ENCODE results near the gene GET4. TPM values are rescaled to one million over a fixed set of nuclear protein-coding genes. Genes with fewer than 3 reads are reported as not detected.

The GET4 gene
- total and polyA plus RNA-seq, 10 of the 15 experiments (the other 5 are each of a cell fraction or from before 2014, with no cell fraction given) = 0.66 to 73.8 (median 34.0) TPM

- no peak for ATAC-seq
- H3K79me2 ChIP-seq (ENCODE audit: control insufficient read depth, insufficient read depth, low read length) = peaks cover 11% of the 10 kb centered on the region
- ChIA-PET POLR2A (interaction anchor here (0.6 kb wide), 1 partner anchor 236 kb away, joined by 3 read pairs; no protein-coding TSS in a partner anchor), SMC1A (ENCODE audit: uncharacterized antibody, unreplicated experiment) (interaction anchor here (5.3 kb wide), 1 partner anchor 16 kb away, joined by 25 read pairs; no protein-coding TSS in a partner anchor), CTCF (no interaction called here), RAD21 (ENCODE audit: unreplicated experiment) (interaction anchor here (1.3 kb wide), 1 partner anchor 26 kb away, joined by 3 read pairs; no protein-coding TSS in a partner anchor)
- H3K4me3 ChIP-seq = no peak overlapping the region
- WGBS (ENCODE audit: insufficient coverage, insufficient replicate concordance, low lambda C conversion rate, missing lambda C conversion rate) = 74% methylated on average over 40 of the region's 47 CpGs
- H3K27me3 ChIP-seq (replicated peaks in 1 of 2; ENCODE audit: control insufficient read depth in 2 of 2, insufficient read depth in 2 of 2, low read length in 1 of 2) = no peaks in the 10 kb centered on the region
- H4K20me1 ChIP-seq (ENCODE audit: control insufficient read depth, insufficient read depth) = no peaks in the 10 kb centered on the region
- no peak for DNase-seq (ENCODE audit: low read depth, low spot score)
- no peak overlapping the region for H3K4me2 ChIP-seq (ENCODE audit: control insufficient read depth, insufficient read depth)
- H3K4me1 ChIP-seq (ENCODE audit: control insufficient read depth, insufficient read depth, low read length) = peaks cover 63% of the 10 kb centered on the region
- no TSS peak for BruUV-seq (replicated peaks)
- no peak overlapping the region for H2AFZ ChIP-seq (ENCODE audit: control insufficient read depth, low read depth, low read length)
- no peak overlapping the region for H3K9ac ChIP-seq (ENCODE audit: control insufficient read depth, insufficient read depth, low read length)
- no peak overlapping the region for H3K27ac ChIP-seq (ENCODE audit: control insufficient read depth, insufficient read depth)
- intact Hi-C loops (cut with micrococcal nuclease; ENCODE audit: unreplicated experiment) (no loop called here), in situ Hi-C loops (cut with MboI) (no loop called here)
- no peaks in the 10 kb centered on the region; the same call in 2 of the 3 replicates for H3K9me3 ChIP-seq (replicated peaks; ENCODE audit: control insufficient read depth, insufficient read depth, low read length)
- H3K36me3 ChIP-seq (ENCODE audit: control insufficient read depth in 2 of 2, insufficient read depth in 2 of 2, low read length in 1 of 2) = peaks cover 0 to 3% of the 10 kb centered on the region in 2 experiments; a peak in 2 of 4 replicates
- FAIRE-seq = no peak
- TF ChIP-seq WRNIP1 (IDR thresholded peaks at IDR 0.05; ENCODE audit: borderline replicate concordance, low read depth, low read length) (no peak), MEF2B (IDR thresholded peaks at IDR 0.05; ENCODE audit: partially characterized antibody, poor library complexity, severe bottlenecking) (peak; percentile 42), FOS (IDR thresholded peaks at IDR 0.05; ENCODE audit: borderline replicate concordance, extremely low read depth, insufficient read length) (no peak), EZH2 (IDR thresholded peaks at IDR 0.05; ENCODE audit: borderline replicate concordance, control insufficient read depth, low read depth, low read length) (no peak), CBX3 (IDR thresholded peaks at IDR 0.05; ENCODE audit: borderline replicate concordance, low read depth) (no peak), SMARCA5 (IDR thresholded peaks at IDR 0.05) (no peak), ZBTB4 (CRISPR knock-in tag; IDR thresholded peaks at IDR 0.05) (no peak), IKZF1 (conservative IDR thresholded peaks at IDR 0.05) (0 out of 2 replicates have a peak, but pooled peaks have one; percentile 11), SKIL (IDR thresholded peaks at IDR 0.05; ENCODE audit: low read depth, poor library complexity, severe bottlenecking) (no peak), CEBPB (IDR thresholded peaks at IDR 0.05; ENCODE audit: borderline replicate concordance in 1 of 2, low read depth in 2 of 2, low read length in 2 of 2) (no peak), ZBTB11 (CRISPR knock-in tag; IDR thresholded peaks at IDR 0.05) (no peak)
Observed at GRCh38 chr7:926061-927030, 50.0 kb downstream of the GET4 start.
